Measurements from ENCODE around the gene TEKT2. TPM values are rescaled to one million over a fixed set of nuclear protein-coding genes. Genes with fewer than 3 reads are reported as not detected.

TEKT2 gene
- total and polyA plus RNA-seq, 2 of the 8 experiments (the other 6 are each of a cell fraction or from before 2014, with no cell fraction given) = 1.6 to 1.7 TPM

GRCh38 chr1:36111151-36111550 lies 27.3 kb downstream of the TEKT2 start:
- no peak overlapping the region for H3K18ac ChIP-seq (ENCODE audit: extremely low read depth, low read length)
- no peak overlapping the region for H3K14ac ChIP-seq (ENCODE audit: insufficient read length)
- POLR2A ChIA-PET (ENCODE audit: partially characterized antibody) = interaction anchor here (0.8 kb wide), 1 partner anchor 79 kb away, joined by 4 read pairs; no protein-coding TSS in a partner anchor
- no peak overlapping the region for H3K4me2 ChIP-seq (ENCODE audit: insufficient read depth in 1 of 2, low read depth in 2 of 2, low read length in 2 of 2)
- H3K23me2 ChIP-seq (ENCODE audit: low read depth, low read length) = no peaks in the 10 kb centered on the region
- no peaks in the 10 kb centered on the region for H3K9me3 ChIP-seq (ENCODE audit: insufficient read depth in 2 of 2, low read depth in 1 of 2, low read length in 1 of 2)
- peaks cover 0 to 4% (median 0%) of the 10 kb centered on the region in 4 experiments; a peak in 1 of 7 replicates for H3K4me1 ChIP-seq (replicated peaks in 1 of 4; ENCODE audit: control insufficient read depth in 3 of 4, insufficient read depth in 4 of 4, low read length in 3 of 4)
- H2AFZ ChIP-seq (ENCODE audit: low read length) = no peak overlapping the region
- H2BK15ac ChIP-seq (ENCODE audit: low read length) = no peak overlapping the region
- H3K56ac ChIP-seq (replicated peaks; ENCODE audit: insufficient read length, low read depth, low read length) = no peak overlapping the region
- DNase-seq (ENCODE audit: low read depth in 1 of 2, low spot score in 2 of 2) (no peak), FAIRE-seq (no peak)
- H3K27me3 ChIP-seq (replicated peaks in 1 of 4; ENCODE audit: control insufficient read depth in 3 of 4, extremely low read depth in 1 of 4, insufficient read depth in 3 of 4, low read length in 3 of 4) = no peaks in the 10 kb centered on the region; a peak in 1 of 7 replicates
- H3K79me2 ChIP-seq (ENCODE audit: control insufficient read depth in 1 of 2, insufficient read depth in 2 of 2, low read length in 2 of 2) = no peaks in the 10 kb centered on the region
- H3K9ac ChIP-seq (replicated peaks in 1 of 4; ENCODE audit: extremely low read depth in 1 of 4, low read depth in 3 of 4, low read length in 3 of 4) = no peak overlapping the region
- no peaks in the 10 kb centered on the region for H4K20me1 ChIP-seq (replicated peaks in 1 of 2; ENCODE audit: control insufficient read depth in 1 of 2, insufficient read depth in 2 of 2, low read length in 2 of 2)
- no peak overlapping the region for H3K27ac ChIP-seq (ENCODE audit: low read depth, low read length)
- CTCF ChIA-PET (ENCODE audit: partially characterized antibody) = interaction anchor here (0.8 to 32.6 kb wide), 7 partner anchors 9 to 77 kb away, joined by 4 to 738 read pairs (median 6); partner anchors contain the start of gene TRAPPC3
- no peak overlapping the region for H2AK5ac ChIP-seq (ENCODE audit: low read depth, low read length)
- H3K4ac ChIP-seq (replicated peaks; ENCODE audit: insufficient read length, low read depth, low read length) = no peak overlapping the region
- H4K8ac ChIP-seq (ENCODE audit: extremely low read depth, insufficient read depth, low read length) = no peak overlapping the region; the same call in 1 of the 2 replicates
- H2BK120ac ChIP-seq (replicated peaks; ENCODE audit: low read depth, low read length) = no peak overlapping the region
- no peak overlapping the region for H4K91ac ChIP-seq (replicated peaks; ENCODE audit: insufficient read length, low read length)
- H2BK12ac ChIP-seq (ENCODE audit: low read depth, low read length) = no peak overlapping the region
- H4K5ac ChIP-seq (ENCODE audit: insufficient read length, low read depth, low read length) = no peak overlapping the region
- H2BK20ac ChIP-seq (ENCODE audit: low read length) = no peak overlapping the region
- H3K23ac ChIP-seq (ENCODE audit: insufficient read length) = no peak overlapping the region
- no peaks in the 10 kb centered on the region for H3K36me3 ChIP-seq (ENCODE audit: control insufficient read depth in 2 of 4, insufficient read depth in 4 of 4, low read length in 3 of 4)
- no peak overlapping the region for H3K4me3 ChIP-seq (ENCODE audit: extremely low read depth in 1 of 4, insufficient read depth in 2 of 4, low read depth in 3 of 4, low read length in 4 of 4)
- 80% methylated on average over 3 of the region's 4 CpGs; no CpG with 5 or more reads in 1 of the 2 experiments for whole genome bisulfite sequencing, 2 experiments (ENCODE audit: extremely low coverage in 1 of 2, insufficient coverage in 1 of 2, insufficient read length in 1 of 2, insufficient replicate concordance in 2 of 2, low coverage in 1 of 2, low lambda C conversion rate in 2 of 2, missing lambda C conversion rate in 1 of 2)
- no peak overlapping the region for H2BK5ac ChIP-seq (ENCODE audit: low read depth, low read length)
- no peaks in the 10 kb centered on the region for H3K79me1 ChIP-seq (ENCODE audit: low read depth, low read length)
- TF ChIP-seq HDAC6 (IDR thresholded peaks at IDR 0.05; ENCODE audit: low read depth, low read length) (no peak), MAX (IDR thresholded peaks at IDR 0.05) (no peak), RXRA (IDR thresholded peaks at IDR 0.05; ENCODE audit: insufficient read depth, low read depth, low read length) (no peak), MAFK (IDR thresholded peaks at IDR 0.05; ENCODE audit: low read depth, low read length) (no peak), TCF12 (IDR thresholded peaks at IDR 0.05; ENCODE audit: low read depth, low read length) (no peak), EGR1 (IDR thresholded peaks at IDR 0.05; ENCODE audit: borderline replicate concordance, low read depth, low read length) (no peak), RBBP5 (IDR thresholded peaks at IDR 0.05; ENCODE audit: borderline replicate concordance, low read depth, low read length) (no peak), BACH1 (IDR thresholded peaks at IDR 0.05; ENCODE audit: low read length) (no peak), TBP (IDR thresholded peaks at IDR 0.05; ENCODE audit: low read depth, low read length) (no peak), CHD1 (IDR thresholded peaks at IDR 0.05; ENCODE audit: low read depth, low read length) (no peak), BCL11A (IDR thresholded peaks at IDR 0.05; ENCODE audit: low read depth in 2 of 2, low read length in 2 of 2) (no peak), HDAC2 (IDR thresholded peaks at IDR 0.05; ENCODE audit: borderline replicate concordance in 1 of 2, low read depth in 2 of 2, low read length in 2 of 2) (no peak), BRCA1 (IDR thresholded peaks at IDR 0.05; ENCODE audit: low read depth, low read length) (no peak)
- TF ChIP-seq, protein P1, sequence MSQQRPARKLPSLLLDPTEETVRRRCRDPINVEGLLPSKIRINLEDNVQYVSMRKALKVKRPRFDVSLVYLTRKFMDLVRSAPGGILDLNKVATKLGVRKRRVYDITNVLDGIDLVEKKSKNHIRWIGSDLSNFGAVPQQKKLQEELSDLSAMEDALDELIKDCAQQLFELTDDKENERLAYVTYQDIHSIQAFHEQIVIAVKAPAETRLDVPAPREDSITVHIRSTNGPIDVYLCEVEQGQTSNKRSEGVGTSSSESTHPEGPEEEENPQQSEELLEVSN (IDR thresholded peaks at IDR 0.05) = no peak
